ENCODE results near the gene C1QTNF5. TPM values are rescaled to one million over a fixed set of nuclear protein-coding genes. Genes with fewer than 3 reads are reported as not detected.
A peak's percentile ranks its signal among the peaks of the same experiment; 100 is the strongest.

Gene C1QTNF5
- total and polyA plus RNA-seq, 2 of the 8 experiments (the other 6 are each of a cell fraction or from before 2014, with no cell fraction given) = 2.2 to 2.7 TPM

DNA sequence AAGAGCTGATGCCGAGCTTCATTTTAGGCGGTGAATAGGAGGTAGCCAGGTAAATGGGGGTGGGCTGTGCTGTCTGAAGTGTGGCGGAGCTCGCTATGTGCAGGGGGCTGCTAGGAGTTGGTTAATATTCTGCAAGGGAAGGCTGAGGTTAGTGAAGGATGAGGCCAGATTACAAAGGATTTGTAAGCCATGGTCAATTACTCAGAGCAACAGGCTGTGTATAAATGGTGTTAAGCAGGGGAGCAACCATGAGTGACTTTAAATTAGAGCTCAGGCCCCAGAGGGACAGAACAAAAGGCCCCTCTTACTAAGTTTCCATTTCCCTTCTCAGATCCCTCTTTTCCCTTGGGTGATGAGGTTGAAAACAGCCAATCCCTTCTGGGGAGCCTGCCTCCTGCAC, 16.5 kb downstream of the C1QTNF5 start:
- H3K14ac ChIP-seq (ENCODE audit: insufficient read length) = no peak overlapping the region
- H3K4me3 ChIP-seq (ENCODE audit: extremely low read depth in 1 of 4, insufficient read depth in 2 of 4, low read depth in 3 of 4, low read length in 4 of 4) = no peak overlapping the region
- H4K20me1 ChIP-seq (replicated peaks in 1 of 2; ENCODE audit: control insufficient read depth in 1 of 2, insufficient read depth in 2 of 2, low read length in 2 of 2) = no peaks in the 10 kb centered on the region
- H3K4ac ChIP-seq (replicated peaks; ENCODE audit: insufficient read length, low read depth, low read length) = no peak overlapping the region
- no peaks in the 10 kb centered on the region for H3K79me2 ChIP-seq (ENCODE audit: control insufficient read depth in 1 of 2, insufficient read depth in 2 of 2, low read length in 2 of 2)
- FAIRE-seq (no peak), DNase-seq (ENCODE audit: low read depth in 1 of 2, low spot score in 2 of 2) (no peak)
- H3K4me1 ChIP-seq (replicated peaks in 1 of 4; ENCODE audit: control insufficient read depth in 3 of 4, insufficient read depth in 4 of 4, low read length in 3 of 4) = peaks cover 4 to 19% (median 14%) of the 10 kb centered on the region in 4 experiments
- no peak overlapping the region for H2BK12ac ChIP-seq (ENCODE audit: low read depth, low read length)
- no peak overlapping the region for H3K23ac ChIP-seq (ENCODE audit: insufficient read length)
- H3K9me3 ChIP-seq (ENCODE audit: insufficient read depth in 2 of 2, low read depth in 1 of 2, low read length in 1 of 2) = no peaks in the 10 kb centered on the region
- H2AK5ac ChIP-seq (ENCODE audit: low read depth, low read length) = no peak overlapping the region
- TF ChIP-seq CREB1 (IDR thresholded peaks at IDR 0.05) = no peak
- H3K27me3 ChIP-seq (replicated peaks in 1 of 4; ENCODE audit: control insufficient read depth in 3 of 4, extremely low read depth in 1 of 4, insufficient read depth in 3 of 4, low read length in 3 of 4) = peaks cover 0 to 3% (median under 1%) of the 10 kb centered on the region in 4 experiments; a peak in 1 of 7 replicates
- H3K18ac ChIP-seq (ENCODE audit: extremely low read depth, low read length) = no peak overlapping the region; the same call in 1 of the 2 replicates
- H3K27ac ChIP-seq (ENCODE audit: low read depth, low read length) = no peak overlapping the region
- no peak overlapping the region for H4K91ac ChIP-seq (replicated peaks; ENCODE audit: insufficient read length, low read length)
- H2BK20ac ChIP-seq (ENCODE audit: low read length) = no peak overlapping the region
- H3K4me2 ChIP-seq (ENCODE audit: insufficient read depth in 1 of 2, low read depth in 2 of 2, low read length in 2 of 2) = peak overlapping the region in 1 of 2 experiments; percentile 1; a peak in 1 of 4 replicates
- H2AFZ ChIP-seq (ENCODE audit: low read length) = peak overlapping the region; percentile 34; the same call in 1 of the 2 replicates
- no peak overlapping the region for H3K9ac ChIP-seq (replicated peaks in 1 of 4; ENCODE audit: extremely low read depth in 1 of 4, low read depth in 3 of 4, low read length in 3 of 4)
- CTCF ChIA-PET (ENCODE audit: partially characterized antibody) = interaction anchor here (0.7 to 16.8 kb wide), 44 partner anchors 14 to 934 kb away, joined by 3 to 415 read pairs (median 5); partner anchors contain the start of genes C1QTNF5, DPAGT1, MFRP and RNF26
- no peak overlapping the region for H4K8ac ChIP-seq (ENCODE audit: extremely low read depth, insufficient read depth, low read length)
- POLR2A ChIA-PET (ENCODE audit: partially characterized antibody) = interaction anchor here (0.6 to 5.2 kb wide), 9 partner anchors 10 to 283 kb away, joined by 3 to 29 read pairs (median 4); partner anchors contain the start of genes C1QTNF5, RNF26 and THY1
- H2BK15ac ChIP-seq (ENCODE audit: low read length) = peak overlapping the region; percentile 10; the same call in 1 of the 2 replicates
- no peak overlapping the region for H2BK120ac ChIP-seq (replicated peaks; ENCODE audit: low read depth, low read length)
- 87% methylated on average over 4 of the region's 4 CpGs; no CpG with 5 or more reads in 1 of the 2 experiments for WGBS, 2 experiments (ENCODE audit: extremely low coverage in 1 of 2, insufficient coverage in 1 of 2, insufficient read length in 1 of 2, insufficient replicate concordance in 2 of 2, low coverage in 1 of 2, low lambda C conversion rate in 2 of 2, missing lambda C conversion rate in 1 of 2)
- H3K36me3 ChIP-seq (ENCODE audit: control insufficient read depth in 2 of 4, insufficient read depth in 4 of 4, low read length in 3 of 4) = no peaks in the 10 kb centered on the region
- no peak overlapping the region for H2BK5ac ChIP-seq (ENCODE audit: low read depth, low read length)
- H3K79me1 ChIP-seq (ENCODE audit: low read depth, low read length) = no peaks in the 10 kb centered on the region
- H3K23me2 ChIP-seq (ENCODE audit: low read depth, low read length) = peaks cover 7% of the 10 kb centered on the region; the same call in 1 of the 2 replicates
- no peak overlapping the region for H3K56ac ChIP-seq (replicated peaks; ENCODE audit: insufficient read length, low read depth, low read length)
- H4K5ac ChIP-seq (ENCODE audit: insufficient read length, low read depth, low read length) = no peak overlapping the region

Measured in H1 (cell line).